Measurements from ENCODE around the gene WDR31.

The WDR31 gene

GRCh38 chr9:113296796-113297558 is 43.1 kb downstream of the WDR31 start:
- TF ChIP-seq EGR1 (IDR thresholded peaks at IDR 0.05): no peak
- no peak for TF ChIP-seq USF1 (IDR thresholded peaks at IDR 0.05)
- no peak for TF ChIP-seq REST (IDR thresholded peaks at IDR 0.05; ENCODE audit: low read depth)
- no peak for TF ChIP-seq TEAD4 (IDR thresholded peaks at IDR 0.05)
- no peak for TF ChIP-seq TCF12 (IDR thresholded peaks at IDR 0.05; ENCODE audit: low read depth)
- no peak for TF ChIP-seq NFIC (IDR thresholded peaks at IDR 0.05)
- no peak for TF ChIP-seq MAX (IDR thresholded peaks at IDR 0.05)
- no peak for TF ChIP-seq EP300 (IDR thresholded peaks at IDR 0.05; ENCODE audit: borderline replicate concordance)
- no peak for TF ChIP-seq FOXM1 (IDR thresholded peaks at IDR 0.05; ENCODE audit: borderline replicate concordance, low read depth)
- TF ChIP-seq CEBPB (IDR thresholded peaks at IDR 0.05): no peak
- TF ChIP-seq RAD21 (IDR thresholded peaks at IDR 0.05; ENCODE audit: low read depth): no peak

- TF ChIP-seq RAD21 (IDR thresholded peaks at IDR 0.05; ENCODE audit: low read depth) (no peak), CEBPB (IDR thresholded peaks at IDR 0.05) (no peak), USF1 (IDR thresholded peaks at IDR 0.05) (no peak), TAF1 (IDR thresholded peaks at IDR 0.05; ENCODE audit: low read depth) (no peak), TEAD4 (IDR thresholded peaks at IDR 0.05) (no peak), TCF12 (IDR thresholded peaks at IDR 0.05; ENCODE audit: low read depth) (no peak), CREB1 (IDR thresholded peaks at IDR 0.05; ENCODE audit: low read depth) (no peak), MAX (IDR thresholded peaks at IDR 0.05) (no peak), REST (IDR thresholded peaks at IDR 0.05; ENCODE audit: low read depth) (no peak), EP300 (IDR thresholded peaks at IDR 0.05; ENCODE audit: borderline replicate concordance) (no peak), YY1 (IDR thresholded peaks at IDR 0.05; ENCODE audit: low read depth) (no peak), FOXM1 (IDR thresholded peaks at IDR 0.05; ENCODE audit: borderline replicate concordance, low read depth) (no peak), ZBTB7A (IDR thresholded peaks at IDR 0.05; ENCODE audit: low read depth) (no peak), NFIC (IDR thresholded peaks at IDR 0.05) (no peak), EGR1 (IDR thresholded peaks at IDR 0.05) (no peak)
Observed at GRCh38 chr9:113293285-113293878, 46.7 kb downstream of the WDR31 start.

GRCh38 chr9:113290052-113290607 is 49.9 kb downstream of the WDR31 start:
- TF ChIP-seq RAD21 (IDR thresholded peaks at IDR 0.05; ENCODE audit: low read depth): no peak
- TF ChIP-seq EP300 (IDR thresholded peaks at IDR 0.05; ENCODE audit: borderline replicate concordance): no peak
- TF ChIP-seq CREB1 (IDR thresholded peaks at IDR 0.05; ENCODE audit: low read depth): no peak
- no peak for TF ChIP-seq NFIC (IDR thresholded peaks at IDR 0.05)
- no peak for TF ChIP-seq TCF12 (IDR thresholded peaks at IDR 0.05; ENCODE audit: low read depth)
- TF ChIP-seq ZBTB7A (IDR thresholded peaks at IDR 0.05; ENCODE audit: low read depth): no peak
- TF ChIP-seq MAX (IDR thresholded peaks at IDR 0.05): no peak
- no peak for TF ChIP-seq YY1 (IDR thresholded peaks at IDR 0.05; ENCODE audit: low read depth)
- no peak for TF ChIP-seq TEAD4 (IDR thresholded peaks at IDR 0.05)
- TF ChIP-seq USF1 (IDR thresholded peaks at IDR 0.05): no peak
- TF ChIP-seq EGR1 (IDR thresholded peaks at IDR 0.05): no peak
- no peak for TF ChIP-seq CEBPB (IDR thresholded peaks at IDR 0.05)
- no peak for TF ChIP-seq REST (IDR thresholded peaks at IDR 0.05; ENCODE audit: low read depth)
- TF ChIP-seq FOXM1 (IDR thresholded peaks at IDR 0.05; ENCODE audit: borderline replicate concordance, low read depth): no peak
- no peak for TF ChIP-seq TAF1 (IDR thresholded peaks at IDR 0.05; ENCODE audit: low read depth)
